Loucy (cell line): Measurements from ENCODE around the gene AAK1.

Experiments used
- H2AFZ ChIP-seq: fragments of 200-600 bp; sonication (generic); 2 replicates; pipeline ENCODE4 v1.6.0; 2016; ENCODE audit warnings: antibody characterized with exemption, mild to moderate bottlenecking, low read length, moderate library complexity
- H3F3A ChIP-seq: fragments of 200-600 bp; 2 replicates; pipeline ENCODE4 v1.6.0; 2016; ENCODE audit warnings: antibody characterized with exemption, low read depth, mild to moderate bottlenecking
- H3K27me3 ChIP-seq: fragments of 200-600 bp; sonication (generic); 2 replicates; pipeline ENCODE4 v1.6.1; 2014; ENCODE audit warnings: low read length, mild to moderate bottlenecking; ENCODE audit not compliant: insufficient read depth, poor library complexity, severe bottlenecking
- H3K36me3 ChIP-seq: fragments of 200-600 bp; sonication (generic); 2 replicates; pipeline ENCODE4 v1.6.1; 2016; ENCODE audit warnings: low read length; ENCODE audit not compliant: insufficient read depth
- H3K4me1 ChIP-seq: fragments of 200-600 bp; sonication (generic); 2 replicates; pipeline ENCODE4 v1.5.1; 2014; ENCODE audit warnings: low read length, mild to moderate bottlenecking; ENCODE audit not compliant: insufficient read depth, poor library complexity, severe bottlenecking
- H3K4me2 ChIP-seq: fragments of 200-600 bp; sonication (generic); 2 replicates; pipeline ENCODE4 v1.6.0; 2014; ENCODE audit warnings: antibody characterized with exemption, low read length, low read depth, mild to moderate bottlenecking; ENCODE audit not compliant: poor library complexity, severe bottlenecking
- H3K4me3 ChIP-seq: fragments of 200-600 bp; sonication (generic); 2 replicates; pipeline ENCODE4 v1.5.1; 2014; ENCODE audit warnings: low read length, mild to moderate bottlenecking, mixed read lengths; ENCODE audit not compliant: poor library complexity, severe bottlenecking
- H3K79me2 ChIP-seq: fragments of 200-600 bp; sonication (generic); 2 replicates; pipeline ENCODE4 v1.6.1; 2014; ENCODE audit warnings: low read length; ENCODE audit not compliant: insufficient read depth
- H3K9ac ChIP-seq: fragments of 200-600 bp; sonication (generic); 2 replicates; pipeline ENCODE4 v1.6.0; 2014; ENCODE audit warnings: mild to moderate bottlenecking, low read depth, low read length, moderate library complexity; ENCODE audit not compliant: poor library complexity, severe bottlenecking
- H3K9me2 ChIP-seq: fragments of 200-600 bp; sonication (generic); replicated peaks from 2 replicates; pipeline ENCODE4 v1.6.1; 2016; ENCODE audit warnings: low read depth, low read length, mixed read lengths
- H3K9me3 ChIP-seq: fragments of 200-600 bp; sonication (generic); 2 replicates; pipeline ENCODE4 v1.6.1; 2014; ENCODE audit warnings: mild to moderate bottlenecking, antibody characterized with exemption, low read length, low read depth; ENCODE audit not compliant: insufficient read depth
- H4K20me1 ChIP-seq: fragments of 200-600 bp; sonication (generic); 2 replicates; pipeline ENCODE4 v1.6.0; 2014; ENCODE audit warnings: antibody characterized with exemption, low read length, mild to moderate bottlenecking; ENCODE audit not compliant: insufficient read depth, poor library complexity, severe bottlenecking
- CTCF ChIP-seq: fragments of 200-600 bp; sonication (generic); conservative IDR thresholded peaks from 2 replicates; pipeline ENCODE4 v1.5.1; 2014; ENCODE audit warnings: mild to moderate bottlenecking, antibody characterized with exemption, low read length
- EZH2phosphoT487 ChIP-seq: fragments of 200-600 bp; IDR thresholded peaks from 2 replicates; pipeline ENCODE4 v1.6.1; 2018; ENCODE audit warnings: antibody characterized with exemption, mild to moderate bottlenecking, moderate library complexity, borderline replicate concordance

AAK1 gene

GRCh38 chr2:69597105-69597504 lies 46.4 kb downstream of the AAK1 start:
- Histone ChIP-seq H4K20me1 (peaks cover 5% of the 10 kb centered on the region), H3K27me3 (no peaks in the 10 kb centered on the region), H3F3A (no peaks in the 10 kb centered on the region), H3K9me3 (no peaks in the 10 kb centered on the region), H3K4me2 (no peak overlapping the region), H3K9me2 (no peaks in the 10 kb centered on the region), H2AFZ (no peak overlapping the region), H3K36me3 (peaks cover 22% of the 10 kb centered on the region; the same call in 1 of the 2 replicates), H3K9ac (no peak overlapping the region), H3K79me2 (peaks cover 91% of the 10 kb centered on the region), H3K4me1 (peaks cover 3% of the 10 kb centered on the region), H3K4me3 (no peak overlapping the region)
- TF ChIP-seq CTCF (no peak), EZH2phosphoT487 (no peak)

- TF ChIP-seq EZH2phosphoT487 (no peak), CTCF (no peak)
- Histone ChIP-seq H3K4me3 (no peak overlapping the region), H3K79me2 (peaks cover 87% of the 10 kb centered on the region), H3F3A (no peaks in the 10 kb centered on the region), H3K9ac (no peak overlapping the region), H3K27me3 (no peaks in the 10 kb centered on the region), H3K36me3 (peaks cover 8% of the 10 kb centered on the region; the same call in 1 of the 2 replicates), H4K20me1 (no peaks in the 10 kb centered on the region), H3K9me2 (no peaks in the 10 kb centered on the region), H3K9me3 (no peaks in the 10 kb centered on the region), H2AFZ (no peak overlapping the region), H3K4me1 (peaks cover 13% of the 10 kb centered on the region), H3K4me2 (no peak overlapping the region)
Measured at GRCh38 chr2:69594341-69594740, 49.2 kb downstream of the AAK1 start.

- Histone ChIP-seq H3K4me3 (no peak overlapping the region), H3K79me2 (peaks cover 89% of the 10 kb centered on the region), H3K27me3 (no peaks in the 10 kb centered on the region), H2AFZ (no peak overlapping the region), H3K36me3 (peaks cover 7% of the 10 kb centered on the region; the same call in 1 of the 2 replicates), H3F3A (no peaks in the 10 kb centered on the region), H3K9me2 (no peaks in the 10 kb centered on the region), H3K4me1 (peaks cover 18% of the 10 kb centered on the region), H3K9ac (no peak overlapping the region), H3K9me3 (no peaks in the 10 kb centered on the region), H4K20me1 (peaks cover 8% of the 10 kb centered on the region), H3K4me2 (no peak overlapping the region)
- no peak for TF ChIP-seq CTCF
- TF ChIP-seq EZH2phosphoT487 = no peak
Measured at GRCh38 chr2:69592511-69592910, 51.0 kb downstream of the AAK1 start.
